HG02571 (cell line): ENCODE data around the gene CHD6.

Source experiments
- ATAC-seq: cut with Tn5 transposase; IDR thresholded peaks from one replicate; pipeline ENCODE4 v1.9.1; 2021; ENCODE audit warnings: mild to moderate bottlenecking, moderate library complexity; ENCODE audit not compliant: unreplicated experiment

CHD6 gene

DNA sequence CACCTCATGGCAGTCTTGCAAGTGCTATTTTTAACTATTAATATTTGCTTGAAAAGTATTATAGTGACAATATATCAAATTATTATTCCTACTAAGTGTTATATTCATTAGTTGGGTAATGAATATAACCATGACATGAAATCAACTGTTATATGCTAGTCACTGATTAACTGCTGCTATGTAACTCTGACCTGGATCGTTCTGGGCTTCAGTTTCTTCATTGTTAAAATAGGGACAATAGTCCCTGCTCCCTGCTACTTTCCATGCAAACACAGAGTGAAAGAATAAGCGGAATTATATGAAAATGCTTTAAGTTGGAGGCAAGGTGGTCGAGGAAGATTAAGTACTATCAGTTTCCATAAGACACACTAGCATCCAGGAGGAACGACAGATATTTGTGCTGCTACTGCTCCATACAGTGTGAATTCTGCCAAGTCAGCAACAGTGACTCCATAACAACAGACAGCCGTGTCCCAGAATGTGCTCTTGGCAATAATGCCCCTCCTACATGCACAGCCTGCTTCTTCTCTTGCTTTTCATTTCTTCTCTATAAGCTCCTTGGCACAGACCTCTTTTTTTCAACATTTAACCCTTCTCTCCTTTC is 107.2 kb downstream of the CHD6 start:
- ATAC-seq: no peak

- no peak for ATAC-seq
Observed at GRCh38 chr20:41510224-41510623, 108.0 kb downstream of the CHD6 start.

DNA sequence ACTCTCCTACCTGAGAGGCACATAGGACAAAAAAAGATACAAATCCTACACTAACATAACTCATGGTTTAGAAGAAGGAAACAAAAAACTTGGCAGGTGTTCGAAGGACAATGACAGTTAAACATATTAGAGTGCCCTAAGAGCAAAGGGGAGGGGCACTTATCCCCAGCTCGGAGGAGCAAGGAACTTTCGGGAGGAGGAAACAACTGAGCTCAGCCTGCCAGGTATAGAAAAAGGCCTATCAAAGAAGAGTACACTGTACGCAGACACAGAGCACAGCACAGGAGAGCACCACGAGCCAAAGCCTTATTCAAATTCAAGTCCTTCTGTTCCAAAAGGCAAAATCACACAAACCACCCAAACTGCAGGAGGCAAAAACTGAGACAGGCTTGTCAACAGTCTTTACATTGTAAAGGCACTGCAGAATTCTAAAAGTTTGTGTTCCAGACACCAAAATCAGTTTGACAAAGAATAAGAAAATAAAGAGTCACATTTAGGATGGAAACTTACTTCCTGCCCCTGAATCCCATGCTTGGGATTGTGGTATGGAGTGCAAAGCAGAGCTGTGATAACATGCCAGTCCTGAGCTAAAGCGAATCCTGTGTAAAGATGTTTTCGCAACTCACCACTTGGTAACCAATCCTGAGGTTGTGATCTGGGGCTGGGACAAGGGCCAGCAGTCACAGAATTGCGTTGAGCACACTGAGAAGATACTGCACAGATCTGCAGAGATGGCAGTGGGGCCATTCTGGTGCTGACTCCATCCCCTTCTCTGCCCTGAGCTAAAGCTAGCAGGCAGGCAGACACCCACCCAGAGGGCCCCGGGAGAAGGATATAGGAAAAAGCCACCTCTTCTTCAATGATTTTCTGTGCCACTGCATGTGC is 108.6 kb downstream of the CHD6 start:
- no peak for ATAC-seq

- no peak for ATAC-seq
Observed at GRCh38 chr20:41508335-41508734, 109.8 kb downstream of the CHD6 start.

DNA sequence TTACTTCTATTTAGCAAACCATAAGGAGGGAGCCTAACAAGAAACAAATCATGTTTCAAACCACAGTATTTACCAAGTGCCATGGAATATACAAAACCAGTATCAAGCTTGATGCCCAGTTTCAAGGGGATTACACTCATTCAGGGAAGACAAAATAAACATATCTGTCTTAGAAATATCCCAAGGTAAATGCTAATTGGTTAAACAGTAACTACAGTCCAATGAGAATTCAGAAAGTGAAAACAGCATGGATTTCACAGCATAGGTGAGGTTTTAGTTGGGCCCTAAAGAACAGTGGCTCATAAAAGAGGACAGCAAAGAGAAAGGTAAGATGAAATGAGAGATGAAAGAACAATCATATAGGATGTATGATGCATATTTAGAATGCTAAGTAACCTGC is 110.3 kb downstream of the CHD6 start:
- ATAC-seq: no peak

- no peak for ATAC-seq
Observed at GRCh38 chr20:41507436-41507835, 110.7 kb downstream of the CHD6 start.

- no peak for ATAC-seq
Observed at GRCh38 chr20:41506192-41506915, 111.8 kb downstream of the CHD6 start.

DNA sequence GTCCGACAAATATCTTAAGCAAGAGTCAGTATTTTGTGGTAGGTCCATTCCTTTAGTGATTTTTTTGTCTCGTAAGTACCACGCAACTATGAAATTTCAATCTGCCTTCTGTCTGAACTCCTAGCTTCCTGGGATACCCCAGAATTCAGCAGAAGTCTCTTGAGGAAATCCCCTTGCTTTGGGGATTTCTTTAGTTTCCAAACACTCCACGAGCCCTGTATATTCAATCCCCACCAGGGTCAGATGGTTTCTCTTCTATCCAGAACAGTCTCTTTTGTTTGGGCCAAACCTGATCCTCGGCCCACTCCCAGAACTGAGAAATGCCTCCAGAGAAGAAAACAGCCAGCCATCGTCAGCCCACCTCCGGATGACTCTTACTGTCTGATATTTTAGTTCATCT is 113.0 kb downstream of the CHD6 start:
- no peak for ATAC-seq

DNA sequence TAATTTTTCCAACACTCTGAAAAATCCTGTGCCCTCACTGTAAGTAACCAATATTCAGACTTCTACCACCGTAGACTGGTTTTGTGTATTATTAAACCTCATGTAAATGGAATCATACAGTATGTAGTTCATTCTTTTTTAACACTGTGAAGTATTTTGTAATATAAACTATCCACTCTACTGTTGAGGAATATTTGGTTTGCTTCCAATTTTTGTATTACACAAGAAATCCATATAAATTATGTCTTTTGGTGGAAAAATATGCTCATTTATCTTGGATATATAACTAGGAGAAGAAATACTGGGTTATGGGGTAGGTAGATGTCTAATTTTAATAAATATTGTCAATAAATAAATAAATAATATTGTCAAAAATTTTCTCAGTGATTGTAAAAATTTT is 116.8 kb downstream of the CHD6 start:
- ATAC-seq: no peak

DNA sequence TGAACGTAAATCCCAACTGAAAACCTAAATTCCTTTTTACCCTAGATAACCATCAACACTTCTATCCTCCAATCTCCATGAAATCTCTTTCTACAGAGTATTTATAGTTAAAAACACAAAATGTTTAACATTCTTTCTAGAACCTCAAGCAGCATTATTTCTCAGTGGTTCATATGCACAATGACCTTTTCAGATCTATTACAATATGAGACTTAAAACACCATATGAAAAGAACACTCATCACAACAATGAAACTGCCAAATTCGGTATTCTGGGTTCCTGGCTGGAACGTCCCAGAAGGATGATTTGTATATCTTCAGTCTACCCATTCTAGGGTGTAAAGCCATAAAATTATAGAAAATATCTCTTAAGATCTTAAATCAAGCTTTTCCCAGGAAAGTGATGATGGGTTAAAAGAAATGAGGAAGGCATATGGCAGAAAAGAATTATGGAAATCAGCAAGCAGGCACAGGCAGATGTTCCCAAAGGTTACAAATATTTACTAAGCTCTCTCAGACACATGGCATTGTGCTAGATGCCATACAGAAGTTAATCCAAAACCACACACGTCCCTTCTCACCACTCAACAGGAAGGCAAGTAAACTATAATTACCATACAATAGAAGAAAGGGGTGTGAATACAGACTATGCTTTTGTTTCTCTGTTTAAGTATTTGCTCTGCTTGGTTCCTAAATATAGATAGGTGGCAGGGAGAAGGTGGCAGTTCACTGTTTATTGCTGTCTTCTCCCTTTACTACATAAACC is 118.0 kb downstream of the CHD6 start:
- ATAC-seq: no peak

DNA sequence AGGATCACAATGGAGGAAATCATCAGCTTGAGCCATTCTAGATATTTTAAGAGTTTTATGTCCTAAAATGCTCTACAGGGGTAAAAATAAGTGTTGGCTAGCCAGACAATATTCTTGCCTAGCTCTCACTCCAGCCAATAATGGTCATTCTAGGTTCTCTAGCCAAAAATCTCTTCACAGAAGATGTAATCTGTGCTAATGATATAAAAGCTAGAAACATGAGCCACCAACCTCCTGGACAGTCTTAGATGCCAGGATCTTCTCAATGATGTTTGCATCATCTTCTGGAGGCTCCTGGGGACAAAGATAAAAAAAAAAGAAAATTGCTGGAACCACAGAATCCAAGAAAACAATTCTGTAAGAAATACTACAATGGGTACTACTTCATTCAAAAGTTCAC is 119.1 kb downstream of the CHD6 start:
- no peak for ATAC-seq

- no peak for ATAC-seq
Observed at GRCh38 chr20:41497186-41497895, 120.8 kb downstream of the CHD6 start.

DNA sequence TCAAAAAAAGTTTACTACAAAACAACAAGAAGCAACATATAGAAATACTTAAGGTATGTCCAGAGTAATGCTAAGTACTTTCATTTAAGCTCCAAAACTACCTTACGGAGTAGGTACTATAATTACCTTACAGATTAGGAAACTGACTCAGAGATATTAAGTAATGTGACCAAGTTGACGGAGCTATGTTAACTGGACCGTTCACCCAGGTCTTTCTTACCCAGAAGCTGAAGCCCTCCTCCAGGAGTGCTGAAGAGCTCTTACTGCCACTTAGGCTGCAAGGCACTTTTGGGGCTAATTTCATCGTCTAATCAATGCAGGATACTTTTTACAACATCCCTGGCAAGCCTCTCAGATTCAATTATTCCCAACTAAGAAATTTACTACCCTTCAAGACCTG is 123.7 kb downstream of the CHD6 start:
- ATAC-seq: no peak

GRCh38 chr20:41483553-41483930 is 134.6 kb downstream of the CHD6 start:
- ATAC-seq: no peak

DNA sequence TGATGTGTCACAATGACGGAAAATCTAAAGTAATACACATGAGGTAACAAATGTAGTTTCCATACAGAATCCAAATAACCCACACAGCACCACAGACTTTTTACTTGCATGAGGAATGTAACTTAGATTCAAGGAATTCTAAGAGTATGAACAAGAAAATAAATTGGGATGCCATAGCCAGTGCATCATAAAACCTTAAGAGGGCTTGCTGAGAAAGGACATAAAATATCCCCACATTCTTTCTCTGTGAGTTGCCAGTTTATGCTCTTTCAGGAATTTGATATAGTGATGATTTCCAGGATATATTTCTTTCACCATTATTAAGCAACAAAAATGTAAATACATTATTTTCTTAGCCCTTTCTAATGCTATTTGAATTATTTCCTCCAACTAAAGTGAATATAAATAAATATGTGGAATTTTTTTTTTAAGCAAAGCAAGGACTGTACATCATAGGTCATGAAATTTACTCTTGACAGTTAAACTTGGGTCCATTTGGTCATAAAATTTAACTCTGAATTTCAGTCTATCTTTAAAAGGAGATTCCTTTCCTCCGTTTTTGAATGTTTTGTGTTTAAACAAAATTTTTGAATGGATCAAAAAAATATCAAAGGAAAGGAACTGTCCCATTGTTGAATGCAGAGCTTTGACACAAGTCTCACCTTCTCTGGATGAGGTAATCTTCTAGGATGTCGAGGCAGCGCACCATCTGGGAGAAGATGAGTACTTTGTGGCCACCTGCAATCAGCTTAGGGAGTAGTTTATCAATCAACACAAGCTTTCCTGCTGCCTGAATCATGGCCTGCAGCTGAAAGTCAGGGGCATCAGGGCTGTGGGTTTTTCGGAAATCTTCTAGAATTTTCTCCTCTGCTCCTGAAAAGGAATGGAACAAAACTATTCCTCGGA is 135.3 kb downstream of the CHD6 start:
- ATAC-seq: no peak

DNA sequence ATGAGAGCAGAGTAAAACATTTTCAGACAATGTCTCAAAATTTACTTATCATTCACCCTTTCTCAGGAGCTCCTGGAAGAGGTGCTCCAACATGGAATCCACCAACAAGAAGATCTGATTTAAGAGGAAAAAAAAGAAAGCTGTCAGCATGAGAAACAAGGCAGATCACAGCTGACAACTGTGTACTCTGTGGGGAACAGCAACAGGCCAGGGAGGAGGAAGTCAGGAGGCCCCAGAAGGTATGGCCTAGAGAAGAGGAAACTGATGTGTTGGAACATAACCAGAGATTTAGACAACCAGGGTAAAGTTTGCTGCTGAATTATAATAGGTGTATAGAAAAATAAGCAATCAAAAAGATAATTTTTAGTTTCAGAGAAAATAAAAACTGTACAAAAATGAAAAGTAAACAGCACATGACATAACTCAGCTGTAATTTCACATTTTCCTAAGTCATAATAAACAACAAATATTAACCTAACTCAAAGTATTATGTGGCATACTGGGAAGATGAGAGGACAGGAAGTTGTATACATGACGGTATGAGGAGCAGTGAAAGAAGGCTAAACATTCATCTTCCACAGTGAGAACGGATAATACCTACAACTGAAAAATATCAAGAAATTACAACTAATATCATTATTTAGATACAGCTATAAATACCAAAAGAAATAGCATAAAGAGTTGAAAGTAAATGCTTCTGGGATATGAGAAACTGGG is 138.0 kb downstream of the CHD6 start:
- no peak for ATAC-seq

DNA sequence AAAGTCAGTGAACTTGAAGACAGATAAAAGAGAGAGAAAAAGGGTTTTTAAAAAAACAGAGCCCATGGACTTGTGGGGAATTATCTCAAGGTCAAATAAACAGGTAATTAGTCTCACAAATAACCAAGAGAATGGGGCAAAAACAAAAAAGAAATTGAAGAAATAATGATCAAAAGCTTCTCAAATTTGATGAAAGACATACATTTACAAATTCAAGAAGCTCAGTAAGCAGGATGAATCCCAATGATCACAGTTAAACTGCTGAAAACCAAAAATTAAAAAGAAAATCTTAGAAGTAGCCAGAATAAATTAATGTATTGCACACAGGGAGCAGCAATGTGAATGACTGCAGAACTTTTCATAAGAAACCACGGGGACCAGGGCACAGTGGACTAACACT is 139.1 kb downstream of the CHD6 start:
- ATAC-seq: no peak

DNA sequence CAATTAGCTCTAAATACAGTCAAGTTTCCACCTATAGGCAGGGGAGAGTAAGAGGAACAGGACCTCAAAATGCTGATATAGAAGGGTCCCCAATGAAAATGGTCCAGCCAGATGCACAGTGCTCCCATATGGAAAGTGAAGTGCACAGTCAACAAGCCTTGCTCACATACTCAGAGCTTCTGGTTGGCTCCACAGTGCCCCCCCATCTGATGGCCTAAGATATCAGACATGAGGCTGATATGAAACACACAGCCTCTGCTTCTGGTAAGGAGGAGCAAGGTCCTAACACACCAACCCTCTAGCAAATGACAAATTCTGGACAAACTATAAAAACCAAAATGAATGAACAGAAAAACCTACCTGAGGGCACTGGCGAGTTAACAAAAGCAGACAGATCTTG is 140.2 kb downstream of the CHD6 start:
- ATAC-seq: no peak

GRCh38 chr20:41476446-41476845 is 141.7 kb downstream of the CHD6 start:
- no peak for ATAC-seq
